ENCODE results near the gene CACNA2D3. TPM values are rescaled to one million over a fixed set of nuclear protein-coding genes. Genes with fewer than 3 reads are reported as not detected.

CACNA2D3 gene
- total and polyA plus RNA-seq, 5 donors: 29.2 to 64.5 (median 42.4) TPM

- no peak overlapping the region for H3K27ac ChIP-seq (ENCODE audit: low read length)
- intact Hi-C loops (cut with DNase I): no loop called here
- DNase-seq (no peak), ATAC-seq (no peak)
- H3K27me3 ChIP-seq (ENCODE audit: control insufficient read depth, insufficient read depth): no peaks in the 10 kb centered on the region
- no peaks in the 10 kb centered on the region for H3K9me3 ChIP-seq (ENCODE audit: control insufficient read depth, low read length)
- H3K4me3 ChIP-seq (ENCODE audit: low read length): no peak overlapping the region
- WGBS: 73% methylated on average over 5 of the region's 5 CpGs
- no peaks in the 10 kb centered on the region for H3K4me1 ChIP-seq (ENCODE audit: control insufficient read depth, insufficient read depth, low read length)
Measured at GRCh38 chr3:55060896-55061719, 938.8 kb downstream of the CACNA2D3 start.

- WGBS: 62% methylated on average over 2 of the region's 2 CpGs
- H3K4me1 ChIP-seq (ENCODE audit: control insufficient read depth, insufficient read depth, low read length): no peaks in the 10 kb centered on the region
- intact Hi-C loops (cut with DNase I): no loop called here
- H3K9me3 ChIP-seq (ENCODE audit: control insufficient read depth, low read length): no peaks in the 10 kb centered on the region
- H3K27ac ChIP-seq (ENCODE audit: low read length): no peak overlapping the region
- no peak overlapping the region for H3K4me3 ChIP-seq (ENCODE audit: low read length)
- no peak for ATAC-seq
- no peak for DNase-seq
- H3K27me3 ChIP-seq (ENCODE audit: control insufficient read depth, insufficient read depth): no peaks in the 10 kb centered on the region
Measured at GRCh38 chr3:55061720-55062034, 939.3 kb downstream of the CACNA2D3 start.

GRCh38 chr3:55064164-55064563, 941.8 kb downstream of the CACNA2D3 start:
- WGBS: 91% methylated on average over 2 of the region's 2 CpGs
- no peak for ATAC-seq
- DNase-seq: no peak
- H3K4me1 ChIP-seq (ENCODE audit: control insufficient read depth, insufficient read depth, low read length): no peaks in the 10 kb centered on the region
- no peak overlapping the region for H3K27ac ChIP-seq (ENCODE audit: low read length)
- no peaks in the 10 kb centered on the region for H3K27me3 ChIP-seq (ENCODE audit: control insufficient read depth, insufficient read depth)
- no peak overlapping the region for H3K4me3 ChIP-seq (ENCODE audit: low read length)
- intact Hi-C loops (cut with DNase I): no loop called here
- no peaks in the 10 kb centered on the region for H3K9me3 ChIP-seq (ENCODE audit: control insufficient read depth, low read length)

GRCh38 chr3:55065331-55065730, 943.0 kb downstream of the CACNA2D3 start:
- 82% methylated on average over 4 of the region's 4 CpGs for WGBS

GRCh38 chr3:55066551-55067047, 944.2 kb downstream of the CACNA2D3 start:
- 58% methylated on average over 9 of the region's 9 CpGs for WGBS
- no peaks in the 10 kb centered on the region for H3K9me3 ChIP-seq (ENCODE audit: control insufficient read depth, low read length)
- intact Hi-C loops (cut with DNase I): no loop called here
- H3K4me1 ChIP-seq (ENCODE audit: control insufficient read depth, insufficient read depth, low read length): no peaks in the 10 kb centered on the region
- H3K4me3 ChIP-seq (ENCODE audit: low read length): no peak overlapping the region
- H3K27me3 ChIP-seq (ENCODE audit: control insufficient read depth, insufficient read depth): no peaks in the 10 kb centered on the region
- peak in 1 of 3 donors; percentile 36 for DNase-seq
- ATAC-seq: no peak
- H3K27ac ChIP-seq (ENCODE audit: low read length): no peak overlapping the region

More at GRCh38 chr3:55065331-55065730, 943.0 kb downstream of the CACNA2D3 start:
- ATAC-seq (no peak), DNase-seq (no peak)
- H3K27me3 ChIP-seq (ENCODE audit: control insufficient read depth, insufficient read depth): no peaks in the 10 kb centered on the region
- no peaks in the 10 kb centered on the region for H3K4me1 ChIP-seq (ENCODE audit: control insufficient read depth, insufficient read depth, low read length)
- H3K9me3 ChIP-seq (ENCODE audit: control insufficient read depth, low read length): no peaks in the 10 kb centered on the region
- H3K4me3 ChIP-seq (ENCODE audit: low read length): no peak overlapping the region
- intact Hi-C loops (cut with DNase I): no loop called here
- H3K27ac ChIP-seq (ENCODE audit: low read length): no peak overlapping the region

- DNase-seq (no peak), ATAC-seq (no peak)
- intact Hi-C loops (cut with DNase I): loop anchor here in 1 of 4 donors (10.0 kb wide), 1 partner anchor 75 kb away; no protein-coding TSS in a partner anchor
- no peaks in the 10 kb centered on the region for H3K4me1 ChIP-seq (ENCODE audit: control insufficient read depth, insufficient read depth, low read length)
- H3K27ac ChIP-seq (ENCODE audit: low read length): no peak overlapping the region
- no peaks in the 10 kb centered on the region for H3K27me3 ChIP-seq (ENCODE audit: control insufficient read depth, insufficient read depth)
- H3K4me3 ChIP-seq (ENCODE audit: low read length): no peak overlapping the region
- no peaks in the 10 kb centered on the region for H3K9me3 ChIP-seq (ENCODE audit: control insufficient read depth, low read length)
Measured at GRCh38 chr3:55069950-55070349, 947.6 kb downstream of the CACNA2D3 start.

- DNase-seq (no peak), ATAC-seq (no peak)
- intact Hi-C loops (cut with DNase I): loop anchor here in 1 of 4 donors (10.0 kb wide), 1 partner anchor 80 kb away; no protein-coding TSS in a partner anchor
- Histone ChIP-seq H3K27ac (ENCODE audit: low read length) (no peak overlapping the region), H3K4me1 (ENCODE audit: control insufficient read depth, insufficient read depth, low read length) (no peaks in the 10 kb centered on the region), H3K9me3 (ENCODE audit: control insufficient read depth, low read length) (no peaks in the 10 kb centered on the region), H3K4me3 (ENCODE audit: low read length) (no peak overlapping the region), H3K27me3 (ENCODE audit: control insufficient read depth, insufficient read depth) (no peaks in the 10 kb centered on the region)
- 62% methylated on average over 4 of the region's 4 CpGs for WGBS
Measured at GRCh38 chr3:55074796-55075195, 952.4 kb downstream of the CACNA2D3 start.

GRCh38 chr3:55075846-55076245, 953.5 kb downstream of the CACNA2D3 start:
- no peak for ATAC-seq
- intact Hi-C loops (cut with DNase I): loop anchor here in 1 of 4 donors (10.0 kb wide), 1 partner anchor 81 kb away; no protein-coding TSS in a partner anchor
- no peak for DNase-seq
- WGBS: 84% methylated on average over 6 of the region's 6 CpGs
- H3K4me1 ChIP-seq (ENCODE audit: control insufficient read depth, insufficient read depth, low read length): no peaks in the 10 kb centered on the region
- H3K9me3 ChIP-seq (ENCODE audit: control insufficient read depth, low read length): no peaks in the 10 kb centered on the region
- no peak overlapping the region for H3K4me3 ChIP-seq (ENCODE audit: low read length)
- H3K27ac ChIP-seq (ENCODE audit: low read length): no peak overlapping the region
- no peaks in the 10 kb centered on the region for H3K27me3 ChIP-seq (ENCODE audit: control insufficient read depth, insufficient read depth)

- peak; percentile 61 to 64 for ATAC-seq
- intact Hi-C loops (cut with DNase I): loop anchor here in 1 of 4 donors (10.0 kb wide), 1 partner anchor 83 kb away; no protein-coding TSS in a partner anchor
Measured at GRCh38 chr3:55077726-55078125, 955.4 kb downstream of the CACNA2D3 start.

GRCh38 chr3:55078876-55079275, 956.5 kb downstream of the CACNA2D3 start:
- DNase-seq (no peak), ATAC-seq (no peak)
- WGBS: 75% methylated on average over 7 of the region's 7 CpGs
- Histone ChIP-seq H3K27me3 (ENCODE audit: control insufficient read depth, insufficient read depth) (no peaks in the 10 kb centered on the region), H3K9me3 (ENCODE audit: control insufficient read depth, low read length) (no peaks in the 10 kb centered on the region), H3K4me1 (ENCODE audit: control insufficient read depth, insufficient read depth, low read length) (no peaks in the 10 kb centered on the region), H3K4me3 (ENCODE audit: low read length) (no peak overlapping the region), H3K27ac (ENCODE audit: low read length) (no peak overlapping the region)
- intact Hi-C loops (cut with DNase I): loop anchor here in 1 of 4 donors (10.0 kb wide), 1 partner anchor 84 kb away; no protein-coding TSS in a partner anchor

More at GRCh38 chr3:55077726-55078125, 955.4 kb downstream of the CACNA2D3 start:
- Histone ChIP-seq H3K9me3 (ENCODE audit: control insufficient read depth, low read length) (no peaks in the 10 kb centered on the region), H3K4me1 (ENCODE audit: control insufficient read depth, insufficient read depth, low read length) (no peaks in the 10 kb centered on the region), H3K27ac (ENCODE audit: low read length) (no peak overlapping the region), H3K27me3 (ENCODE audit: control insufficient read depth, insufficient read depth) (no peaks in the 10 kb centered on the region), H3K4me3 (ENCODE audit: low read length) (no peak overlapping the region)
- WGBS: 59% methylated on average over 7 of the region's 7 CpGs
- DNase-seq: no peak

- Histone ChIP-seq H3K4me3 (ENCODE audit: low read length) (no peak overlapping the region), H3K27ac (ENCODE audit: low read length) (no peak overlapping the region), H3K4me1 (ENCODE audit: control insufficient read depth, insufficient read depth, low read length) (no peaks in the 10 kb centered on the region), H3K27me3 (ENCODE audit: control insufficient read depth, insufficient read depth) (no peaks in the 10 kb centered on the region), H3K9me3 (ENCODE audit: control insufficient read depth, low read length) (no peaks in the 10 kb centered on the region)
- ATAC-seq (no peak), DNase-seq (no peak)
- 71% methylated on average over 5 of the region's 5 CpGs for WGBS
- intact Hi-C loops (cut with DNase I): no loop called here
Measured at GRCh38 chr3:55085231-55085630, 962.9 kb downstream of the CACNA2D3 start.
